Lower leg skin (tissue), 3 donors: ENCODE data around the gene TUT1.

Experiments used
- CTCF ChIP-seq, 3 donors: fragments of 450-650 bp; IDR thresholded peaks; one replicate each; pipeline ENCODE4 v1.5.1; 2016; ENCODE audit warnings: antibody characterized with exemption in 3 of 3, mild to moderate bottlenecking in 3 of 3, moderate library complexity in 2 of 3
- POLR2A ChIP-seq, 2 donors: fragments of 450-650 bp; IDR thresholded peaks; one replicate each; pipeline ENCODE4 v1.6.1; 2016 to 2017; ENCODE audit warnings: antibody characterized with exemption in 2 of 2, mild to moderate bottlenecking in 1 of 2, moderate library complexity in 1 of 2

DNA sequence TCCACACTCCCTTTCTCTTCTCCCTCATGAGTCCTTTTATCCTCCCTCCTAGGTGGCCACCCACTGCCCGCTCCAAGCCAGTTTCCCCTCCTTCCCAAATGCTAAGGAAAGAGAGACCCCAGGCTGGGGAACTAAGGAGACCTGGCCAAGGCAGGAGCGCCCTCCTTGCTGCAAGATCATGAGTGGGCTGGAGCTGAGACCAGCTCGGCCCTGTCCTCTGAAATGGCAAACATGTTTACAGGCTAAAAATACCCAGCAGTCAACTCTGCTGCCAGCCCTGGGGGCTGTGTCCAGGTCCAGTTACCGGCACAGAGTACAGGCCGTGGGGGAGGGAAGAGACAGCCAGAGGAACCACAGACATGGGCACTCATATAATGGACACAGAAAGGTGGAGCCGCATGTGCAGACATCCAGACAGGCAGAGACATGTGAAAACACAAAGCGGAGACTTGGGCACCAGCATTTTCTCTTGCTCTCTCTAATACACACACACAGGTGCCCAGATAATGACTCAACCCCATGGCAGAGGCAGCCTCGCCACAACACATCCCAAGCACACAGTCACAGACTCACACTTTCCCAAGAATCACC is 43.5 kb downstream of the TUT1 start:
- TF ChIP-seq POLR2A (IDR thresholded peaks at IDR 0.05): no peak
- TF ChIP-seq CTCF (IDR thresholded peaks at IDR 0.05): no peak
